ACHN (cell line): ENCODE results near the gene LDHD.

Source experiments
- DNase-seq: peaks from one replicate; pipeline ENCODE4 v3.0.0-alpha.2; 2015
- in situ Hi-C: cut with HindIII; loops from 2 replicates; pipeline ENCODE4 v1.10.0; 2017; ENCODE audit warnings: low sequenced_read_pairs, low pct_ligation_motif_present, low pct_unique_long_range_greater_than_20kb

Gene LDHD

GRCh38 chr16:75088216-75088615, 28.4 kb downstream of the LDHD start:
- in situ Hi-C loops: no loop called here
- no peak for DNase-seq

- in situ Hi-C loops: no loop called here
- DNase-seq: no peak
Measured at GRCh38 chr16:75087375-75087979, 29.1 kb downstream of the LDHD start.

GRCh38 chr16:75086688-75087374, 29.7 kb downstream of the LDHD start:
- DNase-seq: no peak
- in situ Hi-C loops: no loop called here

- no peak for DNase-seq
- in situ Hi-C loops: no loop called here
Measured at GRCh38 chr16:75086281-75086680, 30.3 kb downstream of the LDHD start.

GRCh38 chr16:75085556-75085955, 31.0 kb downstream of the LDHD start:
- in situ Hi-C loops: no loop called here
- no peak for DNase-seq

- in situ Hi-C loops: no loop called here
- no peak for DNase-seq
Measured at GRCh38 chr16:75083813-75084212, 32.8 kb downstream of the LDHD start.

GRCh38 chr16:75081179-75081859, 35.3 kb downstream of the LDHD start:
- DNase-seq: no peak

GRCh38 chr16:75080205-75081029, 36.2 kb downstream of the LDHD start:
- DNase-seq: no peak
- in situ Hi-C loops: no loop called here

More at GRCh38 chr16:75081179-75081859, 35.3 kb downstream of the LDHD start:
- in situ Hi-C loops: no loop called here

- DNase-seq: no peak
- in situ Hi-C loops: no loop called here
Measured at GRCh38 chr16:75079346-75079926, 37.1 kb downstream of the LDHD start.

- DNase-seq: no peak
- in situ Hi-C loops: no loop called here
Measured at GRCh38 chr16:75078886-75079285, 37.7 kb downstream of the LDHD start.

- in situ Hi-C loops: no loop called here
- no peak for DNase-seq
Measured at GRCh38 chr16:75075688-75076268, 40.8 kb downstream of the LDHD start.

- in situ Hi-C loops: no loop called here
- no peak for DNase-seq
Measured at GRCh38 chr16:75074920-75075687, 41.5 kb downstream of the LDHD start.

GRCh38 chr16:75074304-75074793, 42.2 kb downstream of the LDHD start:
- in situ Hi-C loops: no loop called here

GRCh38 chr16:75073545-75074303, 42.9 kb downstream of the LDHD start:
- in situ Hi-C loops: no loop called here
- DNase-seq: no peak

More at GRCh38 chr16:75074304-75074793, 42.2 kb downstream of the LDHD start:
- no peak for DNase-seq

GRCh38 chr16:75072239-75072947, 44.2 kb downstream of the LDHD start:
- in situ Hi-C loops: no loop called here
- DNase-seq: no peak

- no peak for DNase-seq
- in situ Hi-C loops: no loop called here
Measured at GRCh38 chr16:75071621-75072020, 45.0 kb downstream of the LDHD start.
